Activated gamma-delta T cell treated with anti-CD3 and anti-CD28 coated beads, Interleukin-2, amount 50 U/mL, for 16 hours (primary cell): ENCODE results near the gene GMDS.

Experiments
- DNase-seq: peaks from one replicate; pipeline ENCODE4 v3.0.0-alpha.2; 2020; ENCODE audit warnings: low read depth

GMDS gene

GRCh38 chr6:1738558-1739081 lies 506.8 kb downstream of the GMDS start:
- no peak for DNase-seq

GRCh38 chr6:1737463-1738311 lies 507.7 kb downstream of the GMDS start:
- no peak for DNase-seq

- DNase-seq: no peak
These were observed 508.9 kb downstream of the GMDS start for GRCh38 chr6:1736346-1737105.

DNA sequence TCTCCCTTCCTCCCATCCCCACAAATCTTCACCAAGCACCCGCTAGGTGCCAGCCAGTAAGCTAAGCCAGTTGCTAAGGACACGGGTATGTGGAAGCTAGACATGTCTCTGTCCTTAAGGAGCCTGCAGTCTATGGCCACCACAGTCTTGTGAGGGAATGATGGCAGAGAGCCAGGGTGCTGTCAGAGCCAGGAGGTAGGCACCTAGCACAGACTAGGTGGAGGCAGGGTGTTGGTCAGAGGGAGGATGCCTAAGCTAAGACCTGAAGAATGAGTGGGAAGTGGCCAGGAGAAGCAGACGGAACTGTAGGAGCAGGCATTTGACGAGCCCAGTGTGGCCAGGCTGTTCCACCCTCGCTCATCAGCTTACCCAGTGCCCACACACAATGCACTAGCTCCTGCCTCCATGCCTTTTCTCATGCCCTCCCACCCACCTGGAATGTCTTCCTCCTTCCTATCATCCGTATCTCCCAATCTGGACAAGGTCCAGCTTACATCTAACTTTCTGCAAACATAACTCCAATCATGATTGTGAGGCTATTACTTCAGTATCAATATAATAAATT lies 510.1 kb downstream of the GMDS start:
- no peak for DNase-seq

GRCh38 chr6:1730882-1731281 lies 514.5 kb downstream of the GMDS start:
- DNase-seq: no peak

GRCh38 chr6:1729750-1730140 lies 515.7 kb downstream of the GMDS start:
- DNase-seq: no peak

GRCh38 chr6:1729133-1729749 lies 516.2 kb downstream of the GMDS start:
- no peak for DNase-seq

DNA sequence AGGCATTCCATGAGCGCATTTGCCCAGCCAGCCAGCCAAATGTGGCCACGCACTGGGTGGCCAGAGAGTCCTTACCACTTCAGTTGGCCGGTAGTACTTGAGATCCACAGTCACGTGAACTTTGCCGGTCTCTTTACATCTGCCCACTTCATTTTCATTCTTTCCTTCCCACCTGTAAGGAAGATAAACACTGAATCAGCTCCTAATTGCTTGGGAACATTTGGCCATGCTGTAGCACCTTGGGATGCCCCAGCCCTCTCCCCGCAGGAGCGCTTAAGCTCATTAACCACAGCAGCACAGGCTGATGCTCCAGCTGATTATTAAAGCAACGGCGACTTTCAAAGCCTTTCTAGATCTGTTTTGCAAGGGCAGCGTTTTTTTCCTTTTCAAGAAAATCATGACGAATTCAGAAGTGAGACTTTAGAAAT lies 519.0 kb downstream of the GMDS start:
- DNase-seq: no peak

DNA sequence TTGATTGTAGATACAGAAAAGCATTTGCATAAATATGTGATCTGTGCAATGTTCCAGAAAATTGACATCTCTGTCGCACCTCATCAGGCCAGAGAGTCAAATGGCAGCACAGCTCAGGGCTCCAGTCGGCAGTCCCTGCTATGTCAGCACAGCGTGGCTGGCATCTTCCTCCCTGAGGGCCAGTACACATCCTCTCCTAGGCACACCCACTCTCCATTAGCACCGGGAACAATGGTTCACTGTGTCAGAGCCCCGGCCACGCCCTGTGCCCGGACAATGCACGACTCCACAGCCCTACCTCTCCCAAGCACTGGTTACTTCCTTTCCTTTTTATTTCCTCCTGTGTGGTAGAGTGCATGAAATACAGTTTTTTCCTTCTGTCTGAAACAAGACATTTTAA lies 520.8 kb downstream of the GMDS start:
- no peak for DNase-seq

GRCh38 chr6:1724124-1724523 lies 521.3 kb downstream of the GMDS start:
- DNase-seq: no peak

DNA sequence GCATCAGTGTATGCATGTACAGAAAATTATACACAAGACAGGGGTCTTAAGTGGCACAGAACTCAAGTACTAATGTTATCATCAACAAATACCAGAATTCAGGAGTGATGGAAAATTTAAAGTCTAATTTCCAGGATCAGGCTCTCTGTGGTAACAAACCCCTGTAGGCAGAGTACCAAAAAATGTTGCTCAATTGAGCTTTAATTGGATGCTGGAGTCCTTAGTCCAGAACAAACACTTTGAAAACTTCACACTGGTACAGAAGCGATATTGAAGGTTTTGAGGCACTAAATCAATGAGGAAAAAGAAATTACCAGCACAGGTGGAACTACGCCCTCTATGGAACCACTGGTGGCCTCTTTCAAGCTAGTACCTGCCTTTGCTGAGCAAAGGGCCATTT lies 522.6 kb downstream of the GMDS start:
- DNase-seq: no peak

DNA sequence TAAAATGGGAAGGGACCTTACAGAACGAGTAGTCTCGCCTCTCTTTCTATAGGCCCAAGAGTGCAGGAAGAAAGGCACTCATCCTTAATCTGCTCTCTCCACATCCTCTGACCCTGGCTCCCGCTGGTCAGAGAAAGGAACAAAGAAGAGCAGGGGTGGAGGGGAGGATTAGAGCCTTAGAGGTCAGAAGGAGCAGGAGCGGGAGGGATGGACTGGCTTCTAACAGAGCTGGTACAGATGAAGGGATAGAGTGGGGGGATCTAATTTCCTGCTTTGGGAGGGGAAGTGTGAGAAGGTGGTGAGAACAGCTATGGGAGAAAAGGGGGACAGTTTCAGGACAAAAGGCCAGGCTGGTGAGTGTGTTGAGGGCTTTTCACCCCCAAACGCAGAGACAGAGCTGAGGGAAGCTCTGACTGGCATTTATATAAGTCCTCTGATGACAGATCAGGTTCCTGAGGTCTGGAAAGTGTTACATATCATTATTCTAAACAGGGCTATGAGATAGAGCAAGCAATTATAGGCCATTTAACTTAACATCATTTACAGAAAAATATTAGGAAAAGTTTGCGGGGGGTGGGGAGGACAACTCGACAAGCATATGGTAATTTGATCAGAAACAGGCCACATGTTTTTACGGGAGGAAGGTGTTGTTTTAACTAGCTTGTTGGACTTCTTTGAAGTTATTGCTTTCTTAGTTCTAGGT lies 524.6 kb downstream of the GMDS start:
- no peak for DNase-seq

GRCh38 chr6:1719922-1720321 lies 525.5 kb downstream of the GMDS start:
- no peak for DNase-seq

GRCh38 chr6:1716868-1717267 lies 528.5 kb downstream of the GMDS start:
- no peak for DNase-seq

DNA sequence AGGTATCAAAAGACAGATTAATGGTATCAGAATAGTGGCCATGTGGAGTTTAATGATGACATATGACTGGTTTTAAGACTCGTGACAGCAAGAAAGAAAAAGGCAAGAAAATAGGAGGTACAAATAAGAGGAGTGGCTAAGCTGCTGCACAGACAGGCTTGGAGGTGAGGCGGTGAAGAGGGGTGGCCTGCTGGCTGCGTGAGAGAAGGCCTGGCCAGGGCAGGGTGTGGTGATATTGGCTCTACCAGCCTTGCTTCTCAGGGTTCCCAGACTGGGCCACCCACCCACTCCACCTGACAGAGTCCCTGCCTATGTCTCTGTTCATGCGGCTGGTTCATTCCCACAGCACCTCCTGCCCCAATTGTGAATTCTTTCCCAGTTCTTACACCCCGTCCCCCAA lies 529.0 kb downstream of the GMDS start:
- DNase-seq: no peak

- DNase-seq: no peak
These were observed 530.1 kb downstream of the GMDS start for GRCh38 chr6:1715336-1715735.

DNA sequence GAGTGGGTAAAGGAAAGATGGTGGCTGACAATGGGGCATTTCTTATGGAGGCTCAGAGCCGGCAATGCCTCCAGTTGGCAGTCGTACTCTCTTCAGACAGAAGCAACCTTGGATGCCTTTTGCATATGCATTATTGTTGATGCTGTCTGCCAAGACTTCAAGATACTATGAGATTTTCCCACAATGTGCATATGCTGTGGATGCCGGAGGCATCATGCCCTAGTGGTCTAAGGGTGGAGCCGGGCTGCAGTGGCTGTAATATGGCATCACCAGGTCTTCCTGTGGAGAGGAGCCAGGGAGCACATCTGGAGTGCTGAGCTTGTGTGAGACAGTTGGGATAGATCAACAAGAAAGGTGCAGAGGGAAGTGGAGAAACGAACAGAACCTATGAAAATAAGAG lies 530.8 kb downstream of the GMDS start:
- no peak for DNase-seq

DNA sequence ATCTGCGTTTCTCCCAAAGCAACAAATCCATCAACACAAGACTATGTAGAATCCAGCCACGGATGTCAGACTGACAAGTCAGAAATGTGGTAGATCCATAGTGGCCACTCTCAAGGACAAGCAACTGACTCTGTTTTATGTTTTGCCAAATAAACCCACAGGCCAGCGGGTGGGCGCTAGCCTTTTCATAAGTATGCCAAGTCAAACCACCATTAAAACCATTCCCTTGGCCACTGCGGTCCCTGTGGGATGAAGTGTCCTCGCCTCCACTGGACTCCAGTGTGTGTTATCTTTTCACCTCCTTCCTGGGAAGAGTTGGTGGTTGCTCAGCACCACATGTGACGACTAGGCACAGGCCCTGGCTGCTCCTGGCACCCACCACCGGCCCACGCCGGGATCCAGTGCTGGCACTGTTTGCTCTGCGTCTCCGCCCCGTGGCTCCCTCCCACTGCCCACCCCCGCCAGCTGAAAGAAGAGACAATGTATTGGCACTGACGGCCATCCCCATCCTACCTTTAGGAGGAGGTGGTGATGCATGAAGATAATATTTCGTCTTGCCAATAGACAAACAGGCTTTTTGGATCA lies 532.3 kb downstream of the GMDS start:
- DNase-seq: no peak

DNA sequence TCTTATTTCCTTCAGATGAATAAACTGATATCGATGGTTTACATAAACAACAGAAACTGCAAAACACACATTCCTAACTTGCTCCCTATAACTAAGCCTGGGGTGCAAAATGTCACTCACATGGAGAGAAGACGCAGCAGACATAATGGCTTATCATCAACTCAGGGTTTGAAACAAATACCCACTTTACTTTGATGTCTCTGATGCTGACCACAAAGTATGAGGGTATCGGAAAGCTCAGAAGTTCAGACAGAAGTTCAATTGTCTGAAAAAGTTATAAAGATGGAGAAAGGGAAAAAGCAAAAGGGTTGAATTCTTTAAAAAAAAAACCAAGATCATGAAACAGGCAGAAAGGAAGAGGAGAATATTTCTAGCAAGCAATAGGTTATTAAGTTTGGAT lies 533.0 kb downstream of the GMDS start:
- no peak for DNase-seq

DNA sequence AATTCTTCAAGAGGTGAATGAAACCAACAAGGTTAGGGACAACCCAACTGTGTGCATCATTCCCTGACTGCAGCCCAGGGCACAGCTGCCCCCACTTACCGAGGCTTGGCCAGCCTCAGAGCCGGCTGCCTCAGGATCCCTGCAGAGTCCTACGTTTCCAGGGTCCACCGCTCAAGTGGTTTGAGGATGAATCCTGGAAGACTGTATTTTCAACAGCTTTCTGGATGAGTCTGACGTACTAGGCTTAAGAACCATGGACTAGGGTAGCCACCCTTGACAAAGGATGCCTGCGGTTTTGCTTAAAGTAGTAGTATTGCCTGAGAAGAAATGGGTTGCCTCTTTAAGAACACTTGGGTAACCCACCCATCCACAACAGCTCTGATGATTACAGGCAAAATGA lies 534.3 kb downstream of the GMDS start:
- no peak for DNase-seq

DNA sequence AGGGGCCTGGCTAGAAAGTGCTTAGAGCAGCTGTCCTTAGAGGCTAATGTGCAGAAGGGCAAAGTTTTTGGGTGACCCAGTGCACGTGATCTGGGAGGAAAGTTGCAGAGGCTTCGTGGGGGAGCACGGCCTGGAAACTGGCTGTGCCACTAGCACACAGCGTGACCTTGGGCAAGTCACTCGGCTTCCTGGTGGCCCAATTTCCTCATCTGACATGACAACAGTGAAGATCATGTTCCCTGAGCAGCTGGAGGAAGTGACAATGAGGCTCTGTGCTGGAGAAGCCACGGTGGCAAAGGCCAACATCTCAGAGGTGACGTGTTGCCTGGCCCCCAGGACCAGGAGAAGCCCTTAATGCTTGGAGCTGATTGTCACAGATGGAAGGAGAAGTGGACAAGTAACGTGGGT lies 536.2 kb downstream of the GMDS start:
- DNase-seq: no peak
